ENCODE data around the gene CD55.

CD55 gene

GRCh38 chr1:207364614-207365013, 43.1 kb downstream of the CD55 start:
- DNase-seq: no peak

GRCh38 chr1:207365063-207365462, 43.6 kb downstream of the CD55 start:
- DNase-seq: no peak

GRCh38 chr1:207366022-207366421, 44.5 kb downstream of the CD55 start:
- DNase-seq: no peak

- no peak for DNase-seq
Measured at GRCh38 chr1:207388721-207389120, 67.2 kb downstream of the CD55 start.

GRCh38 chr1:207389728-207390464, 68.4 kb downstream of the CD55 start:
- no peak for DNase-seq

- DNase-seq: no peak
Measured at GRCh38 chr1:207393610-207394009, 72.1 kb downstream of the CD55 start.

GRCh38 chr1:207396168-207396746, 74.8 kb downstream of the CD55 start:
- no peak for DNase-seq

- DNase-seq: no peak
Measured at GRCh38 chr1:207397525-207397926, 76.0 kb downstream of the CD55 start.

GRCh38 chr1:207398986-207399385, 77.5 kb downstream of the CD55 start:
- DNase-seq: no peak

GRCh38 chr1:207401578-207401977, 80.1 kb downstream of the CD55 start:
- DNase-seq: no peak

- no peak for DNase-seq
Measured at GRCh38 chr1:207402744-207403143, 81.3 kb downstream of the CD55 start.

GRCh38 chr1:207404849-207405525, 83.5 kb downstream of the CD55 start:
- DNase-seq: no peak

- DNase-seq: no peak
Measured at GRCh38 chr1:207405814-207406213, 84.3 kb downstream of the CD55 start.

- DNase-seq: no peak
Measured at GRCh38 chr1:207407655-207408260, 86.3 kb downstream of the CD55 start.
